SK-N-SH treated with all-trans-retinoic acid at 6 μM for 48 hours (cell line): ENCODE measurements around the gene GRIN1.
A peak's percentile ranks its signal among the peaks of the same experiment; 100 is the strongest.

Experiments used
- ATAC-seq: fragments of 200-7000 bp; cut with Tn5 transposase; 3 replicates; pipeline ENCODE4 v1.9.1; 2020; ENCODE audit warnings: mild to moderate bottlenecking, moderate library complexity
- ARNTL ChIP-seq: fragments of 450-650 bp; formaldehyde crosslinking; IDR thresholded peaks from 2 replicates; pipeline ENCODE4 v1.5.0; 2020; ENCODE audit warnings: low read depth, mild to moderate bottlenecking, moderate library complexity, borderline replicate concordance
- BACH2 ChIP-seq: fragments of 250-450 bp; sonication (Bioruptor Pico); IDR thresholded peaks from 2 replicates; pipeline ENCODE4 v1.9.0; 2021; ENCODE audit warnings: mild to moderate bottlenecking, borderline replicate concordance
- ESRRG ChIP-seq: fragments of 250-450 bp; sonication (Bioruptor Pico); IDR thresholded peaks from 2 replicates; pipeline ENCODE4 v1.6.1; 2021; ENCODE audit warnings: mild to moderate bottlenecking
- GLIS3 ChIP-seq: fragments of 250-450 bp; sonication (Bioruptor Pico); IDR thresholded peaks from 2 replicates; pipeline ENCODE4 v1.5.0; 2020; ENCODE audit warnings: mild to moderate bottlenecking, moderate library complexity
- ISL1 ChIP-seq: fragments of 250-450 bp; sonication (Bioruptor Pico); IDR thresholded peaks from 2 replicates; pipeline ENCODE4 v2.1.2; 2022; ENCODE audit warnings: mild to moderate bottlenecking, moderate library complexity
- OSR1 ChIP-seq: fragments of 250-450 bp; sonication (Bioruptor Pico); IDR thresholded peaks from 2 replicates; pipeline ENCODE4 v1.8.0; 2022; ENCODE audit warnings: moderate library complexity, mild to moderate bottlenecking, inconsistent platforms
- PPARA ChIP-seq: fragments of 250-450 bp; sonication (Bioruptor Pico); IDR thresholded peaks from 2 replicates; pipeline ENCODE4 v1.5.0; 2020; ENCODE audit warnings: mild to moderate bottlenecking, borderline replicate concordance
- RARB ChIP-seq: fragments of 250-450 bp; sonication (Bioruptor Pico); IDR thresholded peaks from 2 replicates; pipeline ENCODE4 v1.8.0; 2021; ENCODE audit warnings: mild to moderate bottlenecking, moderate library complexity
- SNAI2 ChIP-seq: fragments of 250-450 bp; sonication (Bioruptor Pico); IDR thresholded peaks from 2 replicates; pipeline ENCODE4 v1.5.0; 2020; ENCODE audit warnings: mild to moderate bottlenecking, moderate library complexity
- ZC3H10 ChIP-seq: fragments of 250-450 bp; sonication (Bioruptor Pico); IDR thresholded peaks from 2 replicates; pipeline ENCODE4 v1.5.1; 2021; ENCODE audit warnings: mild to moderate bottlenecking, moderate library complexity
- ZFP3 ChIP-seq: fragments of 250-450 bp; sonication (Bioruptor Pico); IDR thresholded peaks from 2 replicates; pipeline ENCODE4 v1.5.0; 2020; ENCODE audit warnings: mild to moderate bottlenecking, moderate library complexity
- ZFP30 ChIP-seq: fragments of 450-650 bp; formaldehyde crosslinking; IDR thresholded peaks from 2 replicates; pipeline ENCODE4 v1.5.0; 2022; ENCODE audit warnings: mild to moderate bottlenecking, moderate library complexity
- ZNF565 ChIP-seq: fragments of 450-650 bp; formaldehyde crosslinking; conservative IDR thresholded peaks from 2 replicates; pipeline ENCODE4 v1.5.0; 2020; ENCODE audit warnings: low read depth, mild to moderate bottlenecking, moderate library complexity
- ZNF70 ChIP-seq: fragments of 450-650 bp; formaldehyde crosslinking; IDR thresholded peaks from 2 replicates; pipeline ENCODE4 v1.5.0; 2020; ENCODE audit warnings: mild to moderate bottlenecking, moderate library complexity
- ZNF8 ChIP-seq: fragments of 450-650 bp; formaldehyde crosslinking; IDR thresholded peaks from 2 replicates; pipeline ENCODE4 v1.5.0; 2020; ENCODE audit warnings: mild to moderate bottlenecking, moderate library complexity
- TF ChIP-seq, protein P1 (sequence below): fragments of 250-450 bp; sonication (Bioruptor Pico); IDR thresholded peaks from 2 replicates; pipeline ENCODE4 v1.5.1; 2021; ENCODE audit warnings: mild to moderate bottlenecking, moderate library complexity
- TF ChIP-seq, protein P2 (sequence below): fragments of 250-450 bp; sonication (Bioruptor Pico); IDR thresholded peaks from 2 replicates; pipeline ENCODE4 v1.5.1; 2020; ENCODE audit warnings: low read depth, mild to moderate bottlenecking, moderate library complexity
- TF ChIP-seq, protein P3 (sequence below): fragments of 250-450 bp; sonication (Bioruptor Pico); IDR thresholded peaks from 2 replicates; pipeline ENCODE4 v1.5.0; 2020; ENCODE audit warnings: mild to moderate bottlenecking, moderate library complexity
- TF ChIP-seq, protein P4 (sequence below): fragments of 250-450 bp; sonication (Bioruptor Pico); IDR thresholded peaks from 2 replicates; pipeline ENCODE4 v1.8.0; 2021; ENCODE audit warnings: low read depth, mild to moderate bottlenecking, moderate library complexity, borderline replicate concordance
- TF ChIP-seq, protein P5 (sequence below): fragments of 250-450 bp; sonication (Bioruptor Pico); IDR thresholded peaks from 2 replicates; pipeline ENCODE4 v1.8.0; 2020; ENCODE audit warnings: mild to moderate bottlenecking, moderate library complexity, borderline replicate concordance

Gene GRIN1

DNA sequence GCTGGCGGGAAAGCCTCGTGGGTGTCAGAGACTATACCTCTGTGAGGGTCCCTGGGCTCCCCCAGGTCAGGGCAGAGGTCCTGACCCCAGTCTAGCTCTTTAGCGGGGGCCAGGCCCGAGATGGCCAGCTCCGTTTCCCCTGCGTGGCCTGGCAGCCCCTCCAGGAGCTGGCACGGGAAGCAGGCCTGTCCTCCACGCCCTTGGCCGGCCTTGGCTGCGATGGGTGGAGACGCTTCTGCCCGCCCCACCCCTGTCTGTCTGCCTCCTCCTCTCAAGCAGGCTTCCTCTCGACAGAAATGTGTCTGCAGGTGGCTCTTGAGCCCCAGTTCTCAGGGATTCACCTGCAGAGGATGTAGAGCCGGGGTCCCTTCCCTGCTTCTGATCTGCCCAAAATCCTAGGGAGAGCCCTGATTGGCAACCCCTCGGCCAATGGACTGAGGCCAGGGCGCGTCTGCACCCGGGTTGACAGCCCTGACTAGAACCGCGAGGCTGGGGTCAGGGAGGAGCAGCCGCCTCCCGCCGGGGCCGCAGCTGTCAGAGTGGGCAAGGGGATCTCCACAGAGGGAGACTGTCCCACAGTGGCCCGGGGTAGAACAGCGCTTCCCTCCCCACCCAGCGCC lies 2.6 kb upstream of the GRIN1 start:
- no peak for ATAC-seq
- TF ChIP-seq RARB (CRISPR knock-in tag) = no peak
- TF ChIP-seq ZFP30 (CRISPR knock-in tag) = no peak
- TF ChIP-seq, protein P1, sequence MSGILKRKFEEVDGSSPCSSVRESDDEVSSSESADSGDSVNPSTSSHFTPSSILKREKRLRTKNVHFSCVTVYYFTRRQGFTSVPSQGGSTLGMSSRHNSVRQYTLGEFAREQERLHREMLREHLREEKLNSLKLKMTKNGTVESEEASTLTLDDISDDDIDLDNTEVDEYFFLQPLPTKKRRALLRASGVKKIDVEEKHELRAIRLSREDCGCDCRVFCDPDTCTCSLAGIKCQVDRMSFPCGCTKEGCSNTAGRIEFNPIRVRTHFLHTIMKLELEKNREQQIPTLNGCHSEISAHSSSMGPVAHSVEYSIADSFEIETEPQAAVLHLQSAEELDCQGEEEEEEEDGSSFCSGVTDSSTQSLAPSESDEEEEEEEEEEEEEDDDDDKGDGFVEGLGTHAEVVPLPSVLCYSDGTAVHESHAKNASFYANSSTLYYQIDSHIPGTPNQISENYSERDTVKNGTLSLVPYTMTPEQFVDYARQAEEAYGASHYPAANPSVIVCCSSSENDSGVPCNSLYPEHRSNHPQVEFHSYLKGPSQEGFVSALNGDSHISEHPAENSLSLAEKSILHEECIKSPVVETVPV (CRISPR knock-in tag) = no peak
- no peak for TF ChIP-seq ZNF70
- no peak for TF ChIP-seq ZC3H10 (CRISPR knock-in tag)
- TF ChIP-seq ISL1 (CRISPR knock-in tag) = no peak
- TF ChIP-seq, protein P2, sequence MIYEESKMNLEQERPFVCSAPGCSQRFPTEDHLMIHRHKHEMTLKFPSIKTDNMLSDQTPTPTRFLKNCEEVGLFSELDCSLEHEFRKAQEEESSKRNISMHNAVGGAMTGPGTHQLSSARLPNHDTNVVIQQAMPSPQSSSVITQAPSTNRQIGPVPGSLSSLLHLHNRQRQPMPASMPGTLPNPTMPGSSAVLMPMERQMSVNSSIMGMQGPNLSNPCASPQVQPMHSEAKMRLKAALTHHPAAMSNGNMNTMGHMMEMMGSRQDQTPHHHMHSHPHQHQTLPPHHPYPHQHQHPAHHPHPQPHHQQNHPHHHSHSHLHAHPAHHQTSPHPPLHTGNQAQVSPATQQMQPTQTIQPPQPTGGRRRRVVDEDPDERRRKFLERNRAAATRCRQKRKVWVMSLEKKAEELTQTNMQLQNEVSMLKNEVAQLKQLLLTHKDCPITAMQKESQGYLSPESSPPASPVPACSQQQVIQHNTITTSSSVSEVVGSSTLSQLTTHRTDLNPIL (CRISPR knock-in tag) = no peak
- TF ChIP-seq BACH2 (CRISPR knock-in tag) = no peak
- TF ChIP-seq ZNF8 (CRISPR knock-in tag) = no peak
- no peak for TF ChIP-seq ZFP3 (CRISPR knock-in tag)
- TF ChIP-seq, protein P3, sequence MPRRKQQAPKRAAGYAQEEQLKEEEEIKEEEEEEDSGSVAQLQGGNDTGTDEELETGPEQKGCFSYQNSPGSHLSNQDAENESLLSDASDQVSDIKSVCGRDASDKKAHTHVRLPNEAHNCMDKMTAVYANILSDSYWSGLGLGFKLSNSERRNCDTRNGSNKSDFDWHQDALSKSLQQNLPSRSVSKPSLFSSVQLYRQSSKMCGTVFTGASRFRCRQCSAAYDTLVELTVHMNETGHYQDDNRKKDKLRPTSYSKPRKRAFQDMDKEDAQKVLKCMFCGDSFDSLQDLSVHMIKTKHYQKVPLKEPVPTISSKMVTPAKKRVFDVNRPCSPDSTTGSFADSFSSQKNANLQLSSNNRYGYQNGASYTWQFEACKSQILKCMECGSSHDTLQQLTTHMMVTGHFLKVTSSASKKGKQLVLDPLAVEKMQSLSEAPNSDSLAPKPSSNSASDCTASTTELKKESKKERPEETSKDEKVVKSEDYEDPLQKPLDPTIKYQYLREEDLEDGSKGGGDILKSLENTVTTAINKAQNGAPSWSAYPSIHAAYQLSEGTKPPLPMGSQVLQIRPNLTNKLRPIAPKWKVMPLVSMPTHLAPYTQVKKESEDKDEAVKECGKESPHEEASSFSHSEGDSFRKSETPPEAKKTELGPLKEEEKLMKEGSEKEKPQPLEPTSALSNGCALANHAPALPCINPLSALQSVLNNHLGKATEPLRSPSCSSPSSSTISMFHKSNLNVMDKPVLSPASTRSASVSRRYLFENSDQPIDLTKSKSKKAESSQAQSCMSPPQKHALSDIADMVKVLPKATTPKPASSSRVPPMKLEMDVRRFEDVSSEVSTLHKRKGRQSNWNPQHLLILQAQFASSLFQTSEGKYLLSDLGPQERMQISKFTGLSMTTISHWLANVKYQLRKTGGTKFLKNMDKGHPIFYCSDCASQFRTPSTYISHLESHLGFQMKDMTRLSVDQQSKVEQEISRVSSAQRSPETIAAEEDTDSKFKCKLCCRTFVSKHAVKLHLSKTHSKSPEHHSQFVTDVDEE (CRISPR knock-in tag) = no peak
- TF ChIP-seq, protein P4, sequence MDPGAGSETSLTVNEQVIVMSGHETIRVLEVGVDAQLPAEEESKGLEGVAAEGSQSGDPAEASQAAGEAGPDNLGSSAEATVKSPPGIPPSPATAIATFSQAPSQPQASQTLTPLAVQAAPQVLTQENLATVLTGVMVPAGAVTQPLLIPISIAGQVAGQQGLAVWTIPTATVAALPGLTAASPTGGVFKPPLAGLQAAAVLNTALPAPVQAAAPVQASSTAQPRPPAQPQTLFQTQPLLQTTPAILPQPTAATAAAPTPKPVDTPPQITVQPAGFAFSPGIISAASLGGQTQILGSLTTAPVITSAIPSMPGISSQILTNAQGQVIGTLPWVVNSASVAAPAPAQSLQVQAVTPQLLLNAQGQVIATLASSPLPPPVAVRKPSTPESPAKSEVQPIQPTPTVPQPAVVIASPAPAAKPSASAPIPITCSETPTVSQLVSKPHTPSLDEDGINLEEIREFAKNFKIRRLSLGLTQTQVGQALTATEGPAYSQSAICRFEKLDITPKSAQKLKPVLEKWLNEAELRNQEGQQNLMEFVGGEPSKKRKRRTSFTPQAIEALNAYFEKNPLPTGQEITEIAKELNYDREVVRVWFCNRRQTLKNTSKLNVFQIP = no peak
- TF ChIP-seq OSR1 = no peak
- no peak for TF ChIP-seq GLIS3
- no peak for TF ChIP-seq ESRRG
- no peak for TF ChIP-seq ZNF565 (CRISPR knock-in tag)
- TF ChIP-seq, protein P5, sequence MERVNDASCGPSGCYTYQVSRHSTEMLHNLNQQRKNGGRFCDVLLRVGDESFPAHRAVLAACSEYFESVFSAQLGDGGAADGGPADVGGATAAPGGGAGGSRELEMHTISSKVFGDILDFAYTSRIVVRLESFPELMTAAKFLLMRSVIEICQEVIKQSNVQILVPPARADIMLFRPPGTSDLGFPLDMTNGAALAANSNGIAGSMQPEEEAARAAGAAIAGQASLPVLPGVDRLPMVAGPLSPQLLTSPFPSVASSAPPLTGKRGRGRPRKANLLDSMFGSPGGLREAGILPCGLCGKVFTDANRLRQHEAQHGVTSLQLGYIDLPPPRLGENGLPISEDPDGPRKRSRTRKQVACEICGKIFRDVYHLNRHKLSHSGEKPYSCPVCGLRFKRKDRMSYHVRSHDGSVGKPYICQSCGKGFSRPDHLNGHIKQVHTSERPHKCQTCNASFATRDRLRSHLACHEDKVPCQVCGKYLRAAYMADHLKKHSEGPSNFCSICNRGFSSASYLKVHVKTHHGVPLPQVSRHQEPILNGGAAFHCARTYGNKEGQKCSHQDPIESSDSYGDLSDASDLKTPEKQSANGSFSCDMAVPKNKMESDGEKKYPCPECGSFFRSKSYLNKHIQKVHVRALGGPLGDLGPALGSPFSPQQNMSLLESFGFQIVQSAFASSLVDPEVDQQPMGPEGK = no peak
- TF ChIP-seq SNAI2 = no peak

DNA sequence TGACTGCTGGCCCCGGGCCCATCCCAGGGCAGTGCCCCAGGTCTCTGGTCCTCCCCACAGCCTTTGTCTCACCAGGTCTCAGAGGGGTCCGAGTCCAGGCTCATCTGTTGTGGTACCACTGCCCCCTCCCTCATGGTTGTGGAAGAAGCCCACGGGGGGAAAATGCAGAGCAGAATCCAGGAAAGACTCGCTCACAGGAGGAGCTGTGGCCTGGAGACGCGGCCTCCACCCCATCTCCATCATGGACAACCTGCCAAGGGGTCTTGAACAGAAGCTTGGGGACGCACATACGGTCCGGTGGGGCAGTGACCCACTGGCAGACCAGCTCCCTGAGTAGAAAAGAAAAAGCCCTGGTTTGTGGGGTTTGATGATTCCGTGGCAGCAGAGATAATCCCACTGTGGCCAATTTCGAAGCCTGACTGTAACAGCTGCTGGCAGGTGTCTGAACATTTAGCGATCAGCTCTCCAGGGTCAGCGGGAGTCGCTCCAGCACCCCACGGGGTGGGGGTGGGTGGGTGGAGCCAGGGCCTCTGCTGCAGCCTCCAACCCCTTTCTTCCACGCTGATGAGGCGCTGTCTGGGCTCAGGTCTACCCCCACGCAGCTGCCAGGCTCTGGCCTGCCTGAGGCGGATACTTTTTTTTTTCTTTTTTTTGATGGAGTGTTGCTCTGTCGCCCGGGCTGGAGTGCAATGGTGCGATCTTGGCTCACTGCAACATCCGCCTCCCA lies 1.9 kb upstream of the GRIN1 start:
- TF ChIP-seq RARB (CRISPR knock-in tag) (no peak), ISL1 (CRISPR knock-in tag) (no peak), SNAI2 (no peak), OSR1 (no peak)
- TF ChIP-seq, protein P2 (CRISPR knock-in tag) = no peak
- ATAC-seq = no peak

DNA sequence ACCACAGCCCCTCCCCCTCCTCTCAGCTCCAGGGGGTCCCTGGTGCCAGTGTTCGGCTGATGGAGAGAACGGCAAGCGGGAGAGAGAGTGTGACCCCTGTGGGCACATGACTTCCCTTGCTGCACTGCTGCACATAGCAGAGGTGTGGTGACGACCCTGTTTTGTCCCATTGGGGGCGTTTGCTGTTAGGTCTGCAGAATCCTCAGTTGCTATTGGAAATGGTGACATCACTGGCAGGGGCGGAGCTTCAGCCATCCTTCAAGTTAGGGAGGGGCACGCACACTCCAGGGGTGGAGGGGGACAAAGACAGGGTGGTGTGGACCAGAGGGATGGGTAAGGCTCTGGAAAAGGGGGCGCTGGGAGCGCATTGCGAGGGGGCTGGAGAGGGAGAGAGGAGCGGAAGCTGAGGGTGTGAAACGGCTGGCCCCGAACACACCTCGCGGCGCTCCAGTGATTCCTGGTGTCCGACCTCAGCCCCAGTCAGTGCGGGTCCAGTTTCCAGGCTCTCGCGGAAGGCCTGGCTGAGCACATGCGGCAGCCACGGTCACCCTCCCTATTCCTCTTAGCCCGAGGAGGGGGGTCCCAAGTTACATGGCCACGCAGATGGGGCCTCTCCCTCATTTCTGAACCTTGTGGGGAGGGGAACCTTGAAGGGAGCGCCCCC lies 764 bp upstream of the GRIN1 start:
- ATAC-seq = peak; percentile 36; the same call in 2 of the 3 replicates
- TF ChIP-seq RARB (CRISPR knock-in tag) (no peak), ZFP3 (CRISPR knock-in tag) (no peak), ESRRG (no peak), SNAI2 (no peak), ISL1 (CRISPR knock-in tag) (no peak), ZNF8 (CRISPR knock-in tag) (no peak), PPARA (no peak), ARNTL (CRISPR knock-in tag) (no peak), ZNF70 (no peak)
- TF ChIP-seq, protein P1 (CRISPR knock-in tag) = no peak
- TF ChIP-seq, protein P3 (CRISPR knock-in tag) = no peak
